ENCODE data around the gene CLK3.
"Not testable (repeated sequence)": the region's sequence is repeated elsewhere in the genome, so short reads cannot be mapped to it uniquely, and the experiment has no call there.

CLK3 gene

DNA sequence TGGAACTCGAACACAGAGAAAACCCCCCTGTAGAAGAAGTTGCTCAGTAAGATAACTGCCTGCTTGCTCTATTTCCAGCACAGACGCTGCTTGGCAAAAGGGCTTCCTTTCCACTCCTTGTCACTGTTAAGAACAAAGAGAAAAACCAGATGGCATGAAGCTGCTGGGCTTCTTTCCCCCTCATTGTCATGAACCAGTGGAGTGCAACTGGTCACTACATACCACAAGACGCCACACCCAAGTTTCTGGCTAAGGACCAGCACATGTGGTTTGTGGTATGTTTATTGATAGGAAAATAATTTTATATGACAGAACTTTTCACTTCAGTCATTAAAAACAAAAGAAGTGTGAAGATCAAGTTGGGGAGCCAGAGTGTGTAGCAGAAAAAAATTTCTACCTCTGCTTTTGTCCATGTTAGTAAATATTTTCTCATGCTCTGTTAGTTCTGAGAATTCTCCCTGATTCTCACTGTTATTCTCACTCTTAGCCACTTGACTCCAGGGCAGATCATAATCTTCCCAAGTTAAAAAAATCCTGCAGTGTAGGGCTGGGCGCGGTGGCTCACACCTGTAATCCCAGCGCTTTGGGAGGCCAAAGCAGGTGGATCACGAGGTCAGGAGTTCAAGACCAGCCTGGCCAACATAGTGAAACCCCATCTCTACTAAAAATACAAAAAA is 37.9 kb downstream of the CLK3 start:
- Histone ChIP-seq H3K36me3 (ENCODE audit: insufficient read depth, low read depth, low read length) (peaks cover 9% of the 10 kb centered on the region), H3K9me3 (ENCODE audit: insufficient read depth, low read depth, low read length) (no peaks in the 10 kb centered on the region), H3K27ac (ENCODE audit: low read length) (no peak overlapping the region), H3K4me3 (ENCODE audit: low read length) (no peak overlapping the region), H3K9ac (ENCODE audit: low read depth, low read length) (no peak overlapping the region), H3K27me3 (ENCODE audit: insufficient read depth, low read length) (no peaks in the 10 kb centered on the region), H3K4me1 (ENCODE audit: insufficient read depth, low read length) (no peaks in the 10 kb centered on the region)

DNA sequence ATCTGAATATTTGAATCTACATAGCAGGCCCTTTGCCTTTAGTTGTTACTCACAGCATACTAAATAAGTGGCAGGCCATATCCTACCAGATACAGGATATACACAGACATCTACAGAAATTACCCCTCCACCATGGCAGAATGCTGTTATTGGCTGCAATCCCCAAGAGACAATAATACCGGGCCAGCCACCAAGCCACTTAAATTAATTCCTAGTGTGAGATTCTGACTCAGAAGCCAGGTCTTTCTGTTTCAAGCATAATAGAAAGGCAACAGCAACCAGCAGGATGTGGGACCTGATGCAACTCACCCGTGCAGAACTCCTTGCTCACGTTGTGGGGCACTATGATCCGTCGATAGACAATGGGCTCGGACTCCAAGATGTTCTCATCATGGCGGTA is 39.8 kb downstream of the CLK3 start:
- Histone ChIP-seq H3K9ac (ENCODE audit: low read depth, low read length) (no peak overlapping the region), H3K27me3 (ENCODE audit: insufficient read depth, low read length) (no peaks in the 10 kb centered on the region), H3K4me3 (ENCODE audit: low read length) (no peak overlapping the region), H3K36me3 (ENCODE audit: insufficient read depth, low read depth, low read length) (peaks cover 9% of the 10 kb centered on the region), H3K9me3 (ENCODE audit: insufficient read depth, low read depth, low read length) (no peaks in the 10 kb centered on the region), H3K4me1 (ENCODE audit: insufficient read depth, low read length) (no peaks in the 10 kb centered on the region), H3K27ac (ENCODE audit: low read length) (no peak overlapping the region)

DNA sequence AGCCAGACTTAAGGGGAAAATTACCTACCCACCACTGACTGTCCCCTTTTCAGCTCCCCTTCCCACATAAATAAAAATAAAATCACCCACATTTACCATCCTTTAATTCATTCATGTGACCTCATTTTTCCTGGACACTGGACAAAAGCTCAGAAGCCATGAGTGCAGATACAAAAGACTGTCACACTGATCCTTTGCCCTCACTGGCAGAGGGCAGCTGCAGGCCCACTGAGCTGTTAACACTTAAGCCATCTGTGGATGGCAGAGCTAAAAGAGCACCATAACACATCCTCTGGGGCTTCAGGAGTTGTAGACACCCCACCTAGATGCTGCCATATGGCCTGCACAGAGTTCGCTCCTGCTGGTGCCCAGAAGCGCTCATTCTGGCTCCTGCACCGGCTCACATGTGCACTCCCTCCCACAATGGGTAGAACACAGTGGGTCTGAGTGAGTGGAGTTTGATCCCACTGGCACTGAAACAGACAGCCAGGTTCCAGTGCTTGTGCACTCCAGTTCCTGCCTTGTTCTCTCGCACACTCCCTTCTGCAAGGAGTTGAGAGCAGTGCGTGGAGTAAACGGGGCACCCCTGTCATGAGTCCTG is 41.4 kb downstream of the CLK3 start:
- H3K4me1 ChIP-seq (ENCODE audit: insufficient read depth, low read length): no peaks in the 10 kb centered on the region
- no peak overlapping the region for H3K27ac ChIP-seq (ENCODE audit: low read length)
- no peaks in the 10 kb centered on the region for H3K9me3 ChIP-seq (ENCODE audit: insufficient read depth, low read depth, low read length)
- no peak overlapping the region for H3K4me3 ChIP-seq (ENCODE audit: low read length)
- H3K27me3 ChIP-seq (ENCODE audit: insufficient read depth, low read length): no peaks in the 10 kb centered on the region
- H3K36me3 ChIP-seq (ENCODE audit: insufficient read depth, low read depth, low read length): peaks cover 9% of the 10 kb centered on the region
- H3K9ac ChIP-seq (ENCODE audit: low read depth, low read length): no peak overlapping the region

- no peak overlapping the region for H3K27ac ChIP-seq (ENCODE audit: low read length)
- no peak overlapping the region for H3K4me3 ChIP-seq (ENCODE audit: low read length)
- no peak overlapping the region for H3K9ac ChIP-seq (ENCODE audit: low read depth, low read length)
- H3K9me3 ChIP-seq (ENCODE audit: insufficient read depth, low read depth, low read length): no peaks in the 10 kb centered on the region
- no peaks in the 10 kb centered on the region for H3K4me1 ChIP-seq (ENCODE audit: insufficient read depth, low read length)
- H3K36me3 ChIP-seq (ENCODE audit: insufficient read depth, low read depth, low read length): peaks cover 9% of the 10 kb centered on the region
- no peaks in the 10 kb centered on the region for H3K27me3 ChIP-seq (ENCODE audit: insufficient read depth, low read length)
These were observed 42.2 kb downstream of the CLK3 start for GRCh38 chr15:74657846-74658245.

DNA sequence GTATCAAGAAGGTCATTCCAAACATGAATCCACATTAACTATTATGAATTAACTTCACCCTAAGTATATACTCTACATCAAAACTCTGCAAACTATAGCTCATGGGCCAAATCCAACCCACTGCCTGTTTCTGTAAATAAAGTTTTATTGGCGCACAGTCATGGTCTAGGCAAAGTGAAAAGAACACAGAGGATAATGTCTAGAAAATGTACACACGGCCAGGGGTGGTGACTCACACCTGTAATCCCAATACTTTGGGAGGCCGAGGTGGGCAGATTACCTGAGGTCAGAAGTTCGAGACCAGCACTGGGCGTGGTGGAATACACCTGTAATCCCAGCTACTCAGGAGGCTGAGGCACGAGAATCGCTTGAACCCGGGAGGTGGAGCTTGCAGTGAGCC is 45.6 kb downstream of the CLK3 start:
- H3K36me3 ChIP-seq (ENCODE audit: insufficient read depth, low read depth, low read length); H3K4me1 ChIP-seq (ENCODE audit: insufficient read depth, low read length); H3K27ac ChIP-seq (ENCODE audit: low read length); H3K9ac ChIP-seq (ENCODE audit: low read depth, low read length); H3K27me3 ChIP-seq (ENCODE audit: insufficient read depth, low read length); H3K4me3 ChIP-seq (ENCODE audit: low read length); H3K9me3 ChIP-seq (ENCODE audit: insufficient read depth, low read depth, low read length): not testable (repeated sequence)

- Histone ChIP-seq H3K9ac (ENCODE audit: low read depth, low read length) (no peak overlapping the region), H3K27me3 (ENCODE audit: insufficient read depth, low read length) (no peaks in the 10 kb centered on the region), H3K9me3 (ENCODE audit: insufficient read depth, low read depth, low read length) (no peaks in the 10 kb centered on the region), H3K27ac (ENCODE audit: low read length) (no peak overlapping the region), H3K36me3 (ENCODE audit: insufficient read depth, low read depth, low read length) (no peaks in the 10 kb centered on the region), H3K4me3 (ENCODE audit: low read length) (no peak overlapping the region), H3K4me1 (ENCODE audit: insufficient read depth, low read length) (no peaks in the 10 kb centered on the region)
These were observed 46.6 kb downstream of the CLK3 start for GRCh38 chr15:74662064-74662860.

GRCh38 chr15:74663303-74664027 is 47.8 kb downstream of the CLK3 start:
- H3K4me3 ChIP-seq (ENCODE audit: low read length): no peak overlapping the region
- no peaks in the 10 kb centered on the region for H3K4me1 ChIP-seq (ENCODE audit: insufficient read depth, low read length)
- H3K9me3 ChIP-seq (ENCODE audit: insufficient read depth, low read depth, low read length): no peaks in the 10 kb centered on the region
- H3K36me3 ChIP-seq (ENCODE audit: insufficient read depth, low read depth, low read length): peaks cover 8% of the 10 kb centered on the region
- no peak overlapping the region for H3K27ac ChIP-seq (ENCODE audit: low read length)
- no peaks in the 10 kb centered on the region for H3K27me3 ChIP-seq (ENCODE audit: insufficient read depth, low read length)
- no peak overlapping the region for H3K9ac ChIP-seq (ENCODE audit: low read depth, low read length)

- Histone ChIP-seq H3K27ac (ENCODE audit: low read length) (no peak overlapping the region), H3K4me3 (ENCODE audit: low read length) (no peak overlapping the region), H3K4me1 (ENCODE audit: insufficient read depth, low read length) (no peaks in the 10 kb centered on the region), H3K9ac (ENCODE audit: low read depth, low read length) (no peak overlapping the region), H3K9me3 (ENCODE audit: insufficient read depth, low read depth, low read length) (no peaks in the 10 kb centered on the region), H3K27me3 (ENCODE audit: insufficient read depth, low read length) (no peaks in the 10 kb centered on the region), H3K36me3 (ENCODE audit: insufficient read depth, low read depth, low read length) (peaks cover 10% of the 10 kb centered on the region)
These were observed 48.5 kb downstream of the CLK3 start for GRCh38 chr15:74664028-74664616.

- Histone ChIP-seq H3K36me3 (ENCODE audit: insufficient read depth, low read depth, low read length) (peaks cover 10% of the 10 kb centered on the region), H3K4me3 (ENCODE audit: low read length) (no peak overlapping the region), H3K9ac (ENCODE audit: low read depth, low read length) (no peak overlapping the region), H3K9me3 (ENCODE audit: insufficient read depth, low read depth, low read length) (no peaks in the 10 kb centered on the region), H3K27me3 (ENCODE audit: insufficient read depth, low read length) (no peaks in the 10 kb centered on the region), H3K27ac (ENCODE audit: low read length) (no peak overlapping the region), H3K4me1 (ENCODE audit: insufficient read depth, low read length) (no peaks in the 10 kb centered on the region)
These were observed 49.0 kb downstream of the CLK3 start for GRCh38 chr15:74664670-74665069.

- Histone ChIP-seq H3K9ac (ENCODE audit: low read depth, low read length) (no peak overlapping the region), H3K4me1 (ENCODE audit: insufficient read depth, low read length) (no peaks in the 10 kb centered on the region), H3K27ac (ENCODE audit: low read length) (no peak overlapping the region), H3K9me3 (ENCODE audit: insufficient read depth, low read depth, low read length) (no peaks in the 10 kb centered on the region), H3K27me3 (ENCODE audit: insufficient read depth, low read length) (no peaks in the 10 kb centered on the region), H3K4me3 (ENCODE audit: low read length) (no peak overlapping the region), H3K36me3 (ENCODE audit: insufficient read depth, low read depth, low read length) (peaks cover 32% of the 10 kb centered on the region)
These were observed 52.3 kb downstream of the CLK3 start for GRCh38 chr15:74667975-74668374.

DNA sequence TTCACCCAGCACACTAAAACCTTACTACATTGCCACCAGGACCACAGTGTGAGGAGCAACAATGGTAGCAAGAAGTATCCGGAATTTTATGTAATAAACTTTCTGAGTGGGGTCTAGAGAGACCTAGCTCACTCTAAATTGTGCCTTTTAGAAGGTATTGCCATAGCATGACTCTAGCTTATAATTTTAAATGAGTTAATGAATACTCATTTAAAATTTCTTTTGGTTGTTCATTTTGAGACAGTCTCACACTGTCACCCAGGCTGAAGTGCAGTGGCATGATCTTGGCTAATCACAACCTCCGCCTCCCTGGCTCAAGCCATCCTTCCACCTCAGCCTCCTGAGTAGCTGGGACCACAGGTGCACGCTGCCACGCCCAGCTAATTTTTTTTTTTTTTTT is 54.0 kb downstream of the CLK3 start:
- Histone ChIP-seq H3K4me3 (ENCODE audit: low read length) (no peak overlapping the region), H3K27ac (ENCODE audit: low read length) (no peak overlapping the region), H3K4me1 (ENCODE audit: insufficient read depth, low read length) (no peaks in the 10 kb centered on the region), H3K9me3 (ENCODE audit: insufficient read depth, low read depth, low read length) (no peaks in the 10 kb centered on the region), H3K36me3 (ENCODE audit: insufficient read depth, low read depth, low read length) (peaks cover 46% of the 10 kb centered on the region), H3K27me3 (ENCODE audit: insufficient read depth, low read length) (no peaks in the 10 kb centered on the region), H3K9ac (ENCODE audit: low read depth, low read length) (no peak overlapping the region)

Measured in iPS-20b (cell line).